Activated gamma-delta T cell treated with anti-CD3 and anti-CD28 coated beads, Interleukin-2, amount 50 U/mL, for 16 hours (primary cell): Measurements from ENCODE around the gene ZSWIM5.
"Not testable (repeated sequence)": the region's sequence is repeated elsewhere in the genome, so short reads cannot be mapped to it uniquely, and the experiment has no call there.

ENCODE experiments used
- DNase-seq: peaks from one replicate; pipeline ENCODE4 v3.0.0-alpha.2; 2020; ENCODE audit warnings: low read depth

The ZSWIM5 gene

GRCh38 chr1:45093334-45093733 is 113.1 kb downstream of the ZSWIM5 start:
- no peak for DNase-seq

- no peak for DNase-seq
Measured at GRCh38 chr1:45089711-45090110, 116.7 kb downstream of the ZSWIM5 start.

- no peak for DNase-seq
Measured at GRCh38 chr1:45084562-45084961, 121.8 kb downstream of the ZSWIM5 start.

- DNase-seq, result no peak
Measured at GRCh38 chr1:45079533-45079932, 126.9 kb downstream of the ZSWIM5 start.

- DNase-seq, result not testable (repeated sequence)
Measured at GRCh38 chr1:45076959-45077358, 129.4 kb downstream of the ZSWIM5 start.

GRCh38 chr1:45071567-45071966 is 134.8 kb downstream of the ZSWIM5 start:
- DNase-seq, result no peak

GRCh38 chr1:45067806-45068205 is 138.6 kb downstream of the ZSWIM5 start:
- DNase-seq, result no peak

- DNase-seq, result no peak
Measured at GRCh38 chr1:45065083-45065482, 141.3 kb downstream of the ZSWIM5 start.

GRCh38 chr1:45062463-45062862 is 143.9 kb downstream of the ZSWIM5 start:
- DNase-seq, result not testable (repeated sequence)

GRCh38 chr1:45059829-45060228 is 146.6 kb downstream of the ZSWIM5 start:
- DNase-seq, result no peak

GRCh38 chr1:45057542-45057941 is 148.9 kb downstream of the ZSWIM5 start:
- no peak for DNase-seq

- no peak for DNase-seq
Measured at GRCh38 chr1:45051005-45051772, 155.2 kb downstream of the ZSWIM5 start.

- no peak for DNase-seq
Measured at GRCh38 chr1:45047032-45047431, 159.4 kb downstream of the ZSWIM5 start.

GRCh38 chr1:45044916-45045315 is 161.5 kb downstream of the ZSWIM5 start:
- DNase-seq, result no peak

- no peak for DNase-seq
Measured at GRCh38 chr1:45043094-45043493, 163.3 kb downstream of the ZSWIM5 start.

GRCh38 chr1:45040297-45040696 is 166.1 kb downstream of the ZSWIM5 start:
- no peak for DNase-seq

- DNase-seq, result no peak
Measured at GRCh38 chr1:45038661-45039364, 167.6 kb downstream of the ZSWIM5 start.

- DNase-seq, result no peak
Measured at GRCh38 chr1:45038240-45038639, 168.2 kb downstream of the ZSWIM5 start.

GRCh38 chr1:45037456-45037855 is 168.9 kb downstream of the ZSWIM5 start:
- no peak for DNase-seq

- DNase-seq, result no peak
Measured at GRCh38 chr1:45035631-45036301, 170.6 kb downstream of the ZSWIM5 start.

GRCh38 chr1:45033356-45033755 is 173.0 kb downstream of the ZSWIM5 start:
- DNase-seq, result no peak

- DNase-seq, result no peak
Measured at GRCh38 chr1:45032837-45033236, 173.6 kb downstream of the ZSWIM5 start.

- DNase-seq, result no peak
Measured at GRCh38 chr1:45026446-45026845, 180.0 kb downstream of the ZSWIM5 start.
